Breast epithelium (tissue), 3 donors: ENCODE data around the gene SHLD2.

ENCODE experiments used
- CTCF ChIP-seq, 3 donors: fragments of 450-650 bp; IDR thresholded peaks; one replicate each; pipeline ENCODE4 v1.5.1; 2016 to 2017; ENCODE audit warnings: antibody characterized with exemption in 3 of 3, mild to moderate bottlenecking in 3 of 3, moderate library complexity in 3 of 3
- POLR2A ChIP-seq: fragments of 450-650 bp; IDR thresholded peaks from one replicate; pipeline ENCODE4 v1.6.1; 2016; ENCODE audit warnings: antibody characterized with exemption, mild to moderate bottlenecking, moderate library complexity
- POLR2AphosphoS5 ChIP-seq, 3 donors: sonication (generic); formaldehyde crosslinking; IDR thresholded peaks; one replicate each; pipeline ENCODE4 v1.6.1; 2017; ENCODE audit warnings: antibody characterized with exemption in 3 of 3

GRCh38 chr10:87092376-87092860 is 2.6 kb upstream of the SHLD2 start:
- TF ChIP-seq CTCF (IDR thresholded peaks at IDR 0.05): no peak
- no peak for TF ChIP-seq POLR2A
- peak in 1 of 3 donors; percentile 22 for TF ChIP-seq POLR2AphosphoS5 (IDR thresholded peaks at IDR 0.05)
